Activated CD4-positive, alpha-beta T cell treated with anti-CD3 and anti-CD28 coated beads for 36 hours (primary cell): Measurements from ENCODE around the gene NFKB2. TPM values are rescaled to one million over a fixed set of nuclear protein-coding genes. Genes with fewer than 3 reads are reported as not detected.

Experiments
- ATAC-seq: fragments of 200-7000 bp; cut with Tn5 transposase; one replicate; pipeline ENCODE4 v1.10.0; 2021; ENCODE audit warnings: mild to moderate bottlenecking, moderate library complexity
- CTCF ChIA-PET: fragments of 350-600 bp; sonication (Branson Sonifier 250); formaldehyde crosslinking; loops from one replicate; lab custom pipeline; 2021; ENCODE audit warnings: antibody characterized with exemption; lab: Charles Lee
- POLR2A ChIA-PET: fragments of 350-600 bp; sonication (Branson Sonifier 250); formaldehyde crosslinking; loops from one replicate; lab custom pipeline; 2021; ENCODE audit warnings: antibody characterized with exemption, inconsistent platforms; lab: Charles Lee
- DNase-seq: peaks from one replicate; pipeline ENCODE4 v3.0.0-alpha.2; 2020
- H3K27ac Mint-ChIP-seq: one replicate; pipeline ENCODE4 v1.8.0; 2021; ENCODE audit warnings: mixed read lengths
- H3K27me3 Mint-ChIP-seq: one replicate; pipeline ENCODE4 v1.8.0; 2021; ENCODE audit warnings: mixed read lengths
- H3K36me3 Mint-ChIP-seq: one replicate; pipeline ENCODE4 v1.8.0; 2021; ENCODE audit warnings: low read depth, mixed read lengths
- H3K4me1 Mint-ChIP-seq: one replicate; pipeline ENCODE4 v1.8.0; 2021; ENCODE audit warnings: mixed read lengths
- H3K4me3 Mint-ChIP-seq: one replicate; pipeline ENCODE4 v1.8.0; 2021; ENCODE audit warnings: mild to moderate bottlenecking, moderate library complexity, mixed read lengths
- H3K9me3 Mint-ChIP-seq: one replicate; pipeline ENCODE4 v1.8.0; 2021; ENCODE audit warnings: low read depth, mixed read lengths
- intact Hi-C, 2 experiments: fragments of 100-400 bp; cut with DNase I in 1 of 2; cut with micrococcal nuclease in 1 of 2; formaldehyde crosslinking; loops; one replicate each; pipeline versions ENCODE4 v1.14.2 to v1.15.1; 2022 to 2024; cut with DNase I, micrococcal nuclease
- total RNA-seq, 2 experiments: library from RNA; stranded (reverse); gene quantifications; one replicate each; pipeline ENCODE4 v1.2.3, GENCODE V29; 2021

Gene NFKB2
- 100 to 1,000 TPM; 228 to 238 TPM for total RNA-seq

GRCh38 chr10:102395400-102396316 lies at the start of gene NFKB2:
Gene NFKB2 (plus strand): TSS chr10:102395705. CDS start chr10:102395960, 255 bp downstream.
- H3K27me3 Mint-ChIP-seq: no peaks in the 10 kb centered on the region
- intact Hi-C loops: loop anchor here (1.0 to 10.0 kb wide), 10 partner anchors 13 to 563 kb away; partner anchors contain the start of genes CUEDC2 (in 1 of the 2), ELOVL3 (in 1 of the 2), PITX3 (in 1 of the 2) and TRIM8 (in 1 of the 2)
- peak within 1 kb of the TSS; percentile 95 for H3K4me3 Mint-ChIP-seq
- H3K4me1 Mint-ChIP-seq: peaks cover 54% of the 10 kb centered on the region
- DNase-seq: peak; percentile 95
- CTCF ChIA-PET: interaction anchor here (0.5 to 7.6 kb wide), 17 partner anchors 8 to 566 kb away, joined by 3 to 67 read pairs (median 5); partner anchors contain the start of genes ACTR1A, C10orf95, CUEDC2 and ELOVL3
- no peaks in the 10 kb centered on the region for H3K9me3 Mint-ChIP-seq
- POLR2A ChIA-PET: interaction anchor here (0.6 to 2.7 kb wide), 15 partner anchors 12 to 659 kb away, joined by 3 to 11 read pairs (median 4); partner anchors contain the start of genes C10orf95, CUEDC2, GBF1 and NOLC1
- ATAC-seq: peak; percentile 24
- peaks cover 54% of the 10 kb centered on the region for H3K36me3 Mint-ChIP-seq
- peak within 1 kb of the TSS; percentile 98 for H3K27ac Mint-ChIP-seq

- Mint-ChIP-seq H3K36me3 (peaks cover 25% of the 10 kb centered on the region), H3K4me1 (peaks cover 8% of the 10 kb centered on the region), H3K27me3 (no peaks in the 10 kb centered on the region), H3K4me3 (no peak overlapping the region), H3K9me3 (no peaks in the 10 kb centered on the region), H3K27ac (no peak overlapping the region)
- peak; percentile 52 for ATAC-seq
- ChIA-PET POLR2A (interaction anchor here (0.6 to 1.0 kb wide), 3 partner anchors 14 to 117 kb away, joined by 3 to 7 read pairs (median 4); no protein-coding TSS in a partner anchor), CTCF (interaction anchor here (0.5 to 25.9 kb wide), 20 partner anchors 11 to 178 kb away, joined by 3 to 833 read pairs (median 3); partner anchors contain the start of genes ELOVL3, FBXL15 and PITX3)
- DNase-seq: peak; percentile 61
- intact Hi-C loops: loop anchor here in 1 of 2 experiments (1.0 kb wide), 2 partner anchors 116 to 178 kb away; no protein-coding TSS in a partner anchor
Measured at GRCh38 chr10:102347236-102347828, 48.2 kb upstream of the NFKB2 start.

GRCh38 chr10:102352066-102352715 lies 43.3 kb upstream of the NFKB2 start:
- POLR2A ChIA-PET: interaction anchor here (1.1 to 3.4 kb wide), 2 partner anchors 84 to 122 kb away, joined by 4 to 23 read pairs; no protein-coding TSS in a partner anchor

GRCh38 chr10:102354451-102354850 lies 41.1 kb upstream of the NFKB2 start:
- CTCF ChIA-PET: interaction anchor here (1.1 to 25.9 kb wide), 8 partner anchors 9 to 185 kb away, joined by 3 to 833 read pairs (median 6); partner anchors contain the start of genes ELOVL3 and PITX3
- ATAC-seq (no peak), DNase-seq (no peak)
- Mint-ChIP-seq H3K4me1 (peaks cover 10% of the 10 kb centered on the region), H3K9me3 (no peaks in the 10 kb centered on the region), H3K4me3 (no peak overlapping the region), H3K36me3 (peaks cover 42% of the 10 kb centered on the region), H3K27ac (no peak overlapping the region), H3K27me3 (no peaks in the 10 kb centered on the region)
- POLR2A ChIA-PET: no interaction called here
- intact Hi-C loops: no loop called here

More at GRCh38 chr10:102352066-102352715, 43.3 kb upstream of the NFKB2 start:
- CTCF ChIA-PET: interaction anchor here (0.5 to 25.9 kb wide), 62 partner anchors 10 to 1525 kb away, joined by 3 to 833 read pairs (median 4); partner anchors contain the start of genes ELOVL3, GBF1 and PITX3
- Mint-ChIP-seq H3K27me3 (no peaks in the 10 kb centered on the region), H3K36me3 (peaks cover 38% of the 10 kb centered on the region), H3K4me3 (no peak overlapping the region), H3K27ac (no peak overlapping the region), H3K9me3 (no peaks in the 10 kb centered on the region), H3K4me1 (no peaks in the 10 kb centered on the region)
- intact Hi-C loops: loop anchor here (1.0 kb wide), 2 partner anchors 123 to 183 kb away; no protein-coding TSS in a partner anchor
- DNase-seq (peak; percentile 85), ATAC-seq (peak; percentile 88)

- peak; percentile 87 for ATAC-seq
Measured at GRCh38 chr10:102358712-102359382, 36.7 kb upstream of the NFKB2 start.

GRCh38 chr10:102367441-102367840 lies 28.1 kb upstream of the NFKB2 start:
- DNase-seq (no peak), ATAC-seq (no peak)
- ChIA-PET POLR2A (interaction anchor here (0.7 kb wide), 1 partner anchor 40 kb away, joined by 3 read pairs; no protein-coding TSS in a partner anchor), CTCF (interaction anchor here (1.0 to 1.4 kb wide), 2 partner anchors 15 to 20 kb away, joined by 3 read pairs; no protein-coding TSS in a partner anchor)
- Mint-ChIP-seq H3K9me3 (no peaks in the 10 kb centered on the region), H3K27me3 (no peaks in the 10 kb centered on the region), H3K27ac (no peak overlapping the region), H3K4me3 (no peak overlapping the region), H3K4me1 (no peaks in the 10 kb centered on the region), H3K36me3 (peaks cover 64% of the 10 kb centered on the region)
- intact Hi-C loops: no loop called here

More at GRCh38 chr10:102358712-102359382, 36.7 kb upstream of the NFKB2 start:
- ChIA-PET POLR2A (interaction anchor here (0.6 to 1.0 kb wide), 2 partner anchors 113 to 192 kb away, joined by 3 read pairs; no protein-coding TSS in a partner anchor), CTCF (interaction anchor here (0.7 to 25.9 kb wide), 16 partner anchors 9 to 706 kb away, joined by 3 to 833 read pairs (median 5); partner anchors contain the start of genes ELOVL3 and PITX3)
- no peaks in the 10 kb centered on the region for H3K27me3 Mint-ChIP-seq
- peak overlapping the region; percentile 40 for H3K27ac Mint-ChIP-seq
- H3K4me1 Mint-ChIP-seq: peaks cover 10% of the 10 kb centered on the region
- H3K4me3 Mint-ChIP-seq: no peak overlapping the region
- intact Hi-C loops: no loop called here
- no peaks in the 10 kb centered on the region for H3K9me3 Mint-ChIP-seq
- DNase-seq: no peak
- H3K36me3 Mint-ChIP-seq: peaks cover 48% of the 10 kb centered on the region

DNA sequence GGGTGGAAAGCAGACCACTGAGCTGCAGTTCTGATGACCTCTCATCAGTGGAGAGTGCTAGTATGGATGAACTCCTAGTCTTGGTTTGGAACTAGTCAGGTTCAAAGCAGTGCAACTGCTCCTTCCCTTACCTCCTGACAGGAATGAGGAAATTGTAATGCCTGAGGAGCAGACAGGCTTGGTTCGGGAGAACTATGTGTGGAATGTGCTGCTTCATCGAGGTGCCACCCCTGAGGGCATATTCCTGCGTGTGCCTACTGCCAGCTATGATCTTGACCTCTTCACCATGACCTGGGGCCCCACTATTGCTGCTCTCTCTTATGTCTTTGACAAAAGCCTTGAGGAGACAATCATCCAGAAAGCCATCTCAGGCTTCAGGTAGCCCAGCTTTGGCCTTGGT lies 27.4 kb upstream of the NFKB2 start:
- H3K27ac Mint-ChIP-seq: no peak overlapping the region
- no peaks in the 10 kb centered on the region for H3K27me3 Mint-ChIP-seq
- POLR2A ChIA-PET: interaction anchor here (1.3 to 1.5 kb wide), 2 partner anchors 137 to 274 kb away, joined by 4 to 5 read pairs; no protein-coding TSS in a partner anchor
- DNase-seq: no peak
- intact Hi-C loops: no loop called here
- no peak overlapping the region for H3K4me3 Mint-ChIP-seq
- ATAC-seq: no peak
- no peaks in the 10 kb centered on the region for H3K9me3 Mint-ChIP-seq
- H3K36me3 Mint-ChIP-seq: peaks cover 65% of the 10 kb centered on the region
- no peaks in the 10 kb centered on the region for H3K4me1 Mint-ChIP-seq
- CTCF ChIA-PET: interaction anchor here (0.6 to 1.5 kb wide), 5 partner anchors 21 to 152 kb away, joined by 3 to 6 read pairs (median 3); no protein-coding TSS in a partner anchor

DNA sequence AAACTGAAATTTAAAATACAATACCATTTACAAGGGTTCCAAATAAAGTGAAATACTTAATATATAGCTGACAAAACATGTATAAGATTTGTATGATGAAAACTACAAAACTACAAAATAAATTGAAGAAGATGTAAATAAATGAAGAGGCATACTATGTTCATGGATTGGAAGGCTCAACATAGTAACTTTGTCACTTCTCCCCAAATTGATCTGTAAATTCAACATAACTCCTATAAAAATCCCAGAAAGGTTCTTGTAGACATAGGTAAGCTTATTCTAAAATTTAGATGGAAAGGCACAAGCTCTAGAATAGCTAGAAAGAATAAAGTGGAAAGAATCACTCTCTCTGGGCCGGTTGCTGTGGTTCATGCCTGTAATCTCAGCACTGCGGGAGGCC lies 24.2 kb upstream of the NFKB2 start:
- H3K4me1 Mint-ChIP-seq: no peaks in the 10 kb centered on the region
- peaks cover 57% of the 10 kb centered on the region for H3K36me3 Mint-ChIP-seq
- ATAC-seq: no peak
- H3K4me3 Mint-ChIP-seq: no peak overlapping the region
- no peak for DNase-seq
- intact Hi-C loops: no loop called here
- no peaks in the 10 kb centered on the region for H3K27me3 Mint-ChIP-seq
- ChIA-PET CTCF (interaction anchor here (0.7 to 1.4 kb wide), 5 partner anchors 12 to 140 kb away, joined by 3 to 5 read pairs (median 3); no protein-coding TSS in a partner anchor), POLR2A (no interaction called here)
- no peaks in the 10 kb centered on the region for H3K9me3 Mint-ChIP-seq
- H3K27ac Mint-ChIP-seq: no peak overlapping the region

- ATAC-seq (peak; percentile 49), DNase-seq (peak; percentile 28)
- Mint-ChIP-seq H3K36me3 (peaks cover 51% of the 10 kb centered on the region), H3K27me3 (no peaks in the 10 kb centered on the region), H3K4me3 (no peak overlapping the region), H3K4me1 (no peaks in the 10 kb centered on the region), H3K27ac (no peak overlapping the region), H3K9me3 (no peaks in the 10 kb centered on the region)
- intact Hi-C loops: loop anchor here in 1 of 2 experiments (5.0 kb wide), 1 partner anchor 207 kb away; no protein-coding TSS in a partner anchor
- POLR2A ChIA-PET: no interaction called here
- CTCF ChIA-PET: interaction anchor here (1.1 to 1.5 kb wide), 3 partner anchors 24 to 205 kb away, joined by 3 to 4 read pairs (median 4); no protein-coding TSS in a partner anchor
Measured at GRCh38 chr10:102375250-102375649, 20.3 kb upstream of the NFKB2 start.
